Activated naive CD4-positive, alpha-beta T cell treated with anti-CD3 and anti-CD28 coated beads for 36 hours (primary cell): ENCODE results near the gene CCDC24. TPM values are rescaled to one million over a fixed set of nuclear protein-coding genes. Genes with fewer than 3 reads are reported as not detected.
A peak's percentile ranks its signal among the peaks of the same experiment; 100 is the strongest.

Experiments used
- CTCF ChIA-PET: fragments of 350-600 bp; sonication (Branson Sonifier 250); formaldehyde crosslinking; loops from one replicate; lab custom pipeline; 2021; ENCODE audit warnings: antibody characterized with exemption; lab: Charles Lee
- DNase-seq: peaks from one replicate; pipeline ENCODE4 v3.0.0-alpha.2; 2020
- H3K27ac Mint-ChIP-seq: one replicate; pipeline ENCODE4 v1.8.0; 2021; ENCODE audit warnings: mild to moderate bottlenecking, mixed read lengths
- H3K27me3 Mint-ChIP-seq: one replicate; pipeline ENCODE4 v1.8.0; 2021; ENCODE audit warnings: low read depth, mixed read lengths
- H3K36me3 Mint-ChIP-seq: one replicate; pipeline ENCODE4 v1.8.0; 2021; ENCODE audit warnings: low read depth, mixed read lengths
- H3K4me1 Mint-ChIP-seq: one replicate; pipeline ENCODE4 v1.8.0; 2021; ENCODE audit warnings: low read depth, mixed read lengths
- H3K4me3 Mint-ChIP-seq: one replicate; pipeline ENCODE4 v1.8.0; 2021; ENCODE audit warnings: mild to moderate bottlenecking, moderate library complexity, mixed read lengths
- H3K9me3 Mint-ChIP-seq: one replicate; pipeline ENCODE4 v1.8.0; 2021; ENCODE audit warnings: mixed read lengths
- intact Hi-C: fragments of 100-400 bp; cut with micrococcal nuclease; formaldehyde crosslinking; loops from one replicate; pipeline ENCODE4 v1.15.1; 2023
- total RNA-seq, 2 experiments: library from RNA; stranded (reverse); gene quantifications; one replicate each; pipeline ENCODE4 v1.2.3, GENCODE V29; 2021

CCDC24 gene
- total RNA-seq, 2 experiments from 2014 or later: 0.91 to 1.6 TPM

- H3K9me3 Mint-ChIP-seq: no peaks in the 10 kb centered on the region
- peaks cover 5% of the 10 kb centered on the region for H3K4me1 Mint-ChIP-seq
- no peak overlapping the region for H3K4me3 Mint-ChIP-seq
- CTCF ChIA-PET: interaction anchor here (0.7 to 1.0 kb wide), 2 partner anchors 10 to 231 kb away, joined by 3 to 4 read pairs; no protein-coding TSS in a partner anchor
- peak; percentile 33 for DNase-seq
- no peak overlapping the region for H3K27ac Mint-ChIP-seq
- H3K27me3 Mint-ChIP-seq: no peaks in the 10 kb centered on the region
- H3K36me3 Mint-ChIP-seq: no peaks in the 10 kb centered on the region
- intact Hi-C loops: loop anchor here (5.0 kb wide), 2 partner anchors 267 to 343 kb away; partner anchors contain the start of gene KDM4A
Observed at GRCh38 chr1:43994794-43995790, 3.7 kb downstream of the CCDC24 start.

- intact Hi-C loops: no loop called here
- no peak overlapping the region for H3K4me3 Mint-ChIP-seq
- DNase-seq: no peak
- H3K36me3 Mint-ChIP-seq: peaks cover 4% of the 10 kb centered on the region
- CTCF ChIA-PET: interaction anchor here (0.7 to 1.0 kb wide), 2 partner anchors 9 to 232 kb away, joined by 3 to 4 read pairs; no protein-coding TSS in a partner anchor
- peaks cover 1% of the 10 kb centered on the region for H3K4me1 Mint-ChIP-seq
- H3K27ac Mint-ChIP-seq: no peak overlapping the region
- H3K9me3 Mint-ChIP-seq: no peaks in the 10 kb centered on the region
- no peaks in the 10 kb centered on the region for H3K27me3 Mint-ChIP-seq
Observed at GRCh38 chr1:43995984-43996732, 4.8 kb downstream of the CCDC24 start.

GRCh38 chr1:43996733-43997115, 5.3 kb downstream of the CCDC24 start:
- Mint-ChIP-seq H3K27ac (no peak overlapping the region), H3K4me3 (no peak overlapping the region), H3K9me3 (no peaks in the 10 kb centered on the region), H3K4me1 (no peaks in the 10 kb centered on the region), H3K27me3 (no peaks in the 10 kb centered on the region), H3K36me3 (peaks cover 8% of the 10 kb centered on the region)
- no peak for DNase-seq
- CTCF ChIA-PET: no interaction called here
- intact Hi-C loops: no loop called here

- H3K9me3 Mint-ChIP-seq: no peaks in the 10 kb centered on the region
- CTCF ChIA-PET: no interaction called here
- no peak for DNase-seq
- H3K36me3 Mint-ChIP-seq: peaks cover 12% of the 10 kb centered on the region
- intact Hi-C loops: no loop called here
- H3K27ac Mint-ChIP-seq: no peak overlapping the region
- H3K4me3 Mint-ChIP-seq: no peak overlapping the region
- H3K4me1 Mint-ChIP-seq: no peaks in the 10 kb centered on the region
- no peaks in the 10 kb centered on the region for H3K27me3 Mint-ChIP-seq
Observed at GRCh38 chr1:43997295-43997999, 6.0 kb downstream of the CCDC24 start.

GRCh38 chr1:43998000-43998378, 6.6 kb downstream of the CCDC24 start:
- Mint-ChIP-seq H3K4me3 (no peak overlapping the region), H3K27me3 (no peaks in the 10 kb centered on the region), H3K27ac (no peak overlapping the region), H3K36me3 (peaks cover 12% of the 10 kb centered on the region), H3K4me1 (no peaks in the 10 kb centered on the region), H3K9me3 (no peaks in the 10 kb centered on the region)
- CTCF ChIA-PET: no interaction called here
- DNase-seq: no peak
- intact Hi-C loops: no loop called here

- DNase-seq: no peak
- no peaks in the 10 kb centered on the region for H3K27me3 Mint-ChIP-seq
- no peaks in the 10 kb centered on the region for H3K4me1 Mint-ChIP-seq
- intact Hi-C loops: no loop called here
- no peak overlapping the region for H3K4me3 Mint-ChIP-seq
- CTCF ChIA-PET: interaction anchor here (0.6 kb wide), 1 partner anchor 10 kb away, joined by 3 read pairs; no protein-coding TSS in a partner anchor
- no peaks in the 10 kb centered on the region for H3K9me3 Mint-ChIP-seq
- H3K36me3 Mint-ChIP-seq: peaks cover 15% of the 10 kb centered on the region
- H3K27ac Mint-ChIP-seq: no peak overlapping the region
Observed at GRCh38 chr1:43999455-43999854, 8.1 kb downstream of the CCDC24 start.

GRCh38 chr1:44000122-44000665, 8.8 kb downstream of the CCDC24 start:
- intact Hi-C loops: no loop called here
- H3K9me3 Mint-ChIP-seq: no peaks in the 10 kb centered on the region

GRCh38 chr1:44002165-44002564, 10.8 kb downstream of the CCDC24 start:
- Mint-ChIP-seq H3K27me3 (no peaks in the 10 kb centered on the region), H3K27ac (no peak overlapping the region), H3K36me3 (peaks cover 25% of the 10 kb centered on the region), H3K4me1 (no peaks in the 10 kb centered on the region), H3K9me3 (no peaks in the 10 kb centered on the region), H3K4me3 (no peak overlapping the region)
- intact Hi-C loops: no loop called here
- no peak for DNase-seq
- CTCF ChIA-PET: interaction anchor here (5.7 kb wide), 1 partner anchor 45 kb away, joined by 67 read pairs; no protein-coding TSS in a partner anchor

More at GRCh38 chr1:44000122-44000665, 8.8 kb downstream of the CCDC24 start:
- no peak overlapping the region for H3K4me3 Mint-ChIP-seq
- H3K36me3 Mint-ChIP-seq: peaks cover 21% of the 10 kb centered on the region
- no peaks in the 10 kb centered on the region for H3K27me3 Mint-ChIP-seq
- DNase-seq: no peak
- CTCF ChIA-PET: interaction anchor here (0.6 kb wide), 1 partner anchor 11 kb away, joined by 3 read pairs; no protein-coding TSS in a partner anchor
- no peaks in the 10 kb centered on the region for H3K4me1 Mint-ChIP-seq
- H3K27ac Mint-ChIP-seq: no peak overlapping the region

- CTCF ChIA-PET: interaction anchor here (0.8 to 5.7 kb wide), 2 partner anchors 34 to 45 kb away, joined by 4 to 67 read pairs; no protein-coding TSS in a partner anchor
- H3K9me3 Mint-ChIP-seq: no peaks in the 10 kb centered on the region
- no peak overlapping the region for H3K4me3 Mint-ChIP-seq
- intact Hi-C loops: no loop called here
- no peak overlapping the region for H3K27ac Mint-ChIP-seq
- H3K4me1 Mint-ChIP-seq: no peaks in the 10 kb centered on the region
- no peaks in the 10 kb centered on the region for H3K27me3 Mint-ChIP-seq
- peaks cover 25% of the 10 kb centered on the region for H3K36me3 Mint-ChIP-seq
- no peak for DNase-seq
Observed at GRCh38 chr1:44002606-44003157, 11.3 kb downstream of the CCDC24 start.

GRCh38 chr1:44008259-44008658, 16.9 kb downstream of the CCDC24 start:
- intact Hi-C loops: no loop called here
- CTCF ChIA-PET: no interaction called here
- no peak for DNase-seq
- H3K4me1 Mint-ChIP-seq: peaks cover 6% of the 10 kb centered on the region
- H3K27me3 Mint-ChIP-seq: no peaks in the 10 kb centered on the region
- H3K27ac Mint-ChIP-seq: no peak overlapping the region
- peaks cover 13% of the 10 kb centered on the region for H3K36me3 Mint-ChIP-seq
- no peaks in the 10 kb centered on the region for H3K9me3 Mint-ChIP-seq
- H3K4me3 Mint-ChIP-seq: no peak overlapping the region

GRCh38 chr1:44010935-44011471, 19.6 kb downstream of the CCDC24 start:
- CTCF ChIA-PET: interaction anchor here (0.6 to 1.9 kb wide), 6 partner anchors 17 to 519 kb away, joined by 3 to 5 read pairs (median 4); no protein-coding TSS in a partner anchor
- Mint-ChIP-seq H3K4me1 (peaks cover 16% of the 10 kb centered on the region), H3K27ac (no peak overlapping the region), H3K36me3 (peaks cover 2% of the 10 kb centered on the region), H3K27me3 (no peaks in the 10 kb centered on the region), H3K4me3 (no peak overlapping the region), H3K9me3 (no peaks in the 10 kb centered on the region)
- intact Hi-C loops: no loop called here
- DNase-seq: no peak
